ENCODE data around the gene RWDD2A.

DNA sequence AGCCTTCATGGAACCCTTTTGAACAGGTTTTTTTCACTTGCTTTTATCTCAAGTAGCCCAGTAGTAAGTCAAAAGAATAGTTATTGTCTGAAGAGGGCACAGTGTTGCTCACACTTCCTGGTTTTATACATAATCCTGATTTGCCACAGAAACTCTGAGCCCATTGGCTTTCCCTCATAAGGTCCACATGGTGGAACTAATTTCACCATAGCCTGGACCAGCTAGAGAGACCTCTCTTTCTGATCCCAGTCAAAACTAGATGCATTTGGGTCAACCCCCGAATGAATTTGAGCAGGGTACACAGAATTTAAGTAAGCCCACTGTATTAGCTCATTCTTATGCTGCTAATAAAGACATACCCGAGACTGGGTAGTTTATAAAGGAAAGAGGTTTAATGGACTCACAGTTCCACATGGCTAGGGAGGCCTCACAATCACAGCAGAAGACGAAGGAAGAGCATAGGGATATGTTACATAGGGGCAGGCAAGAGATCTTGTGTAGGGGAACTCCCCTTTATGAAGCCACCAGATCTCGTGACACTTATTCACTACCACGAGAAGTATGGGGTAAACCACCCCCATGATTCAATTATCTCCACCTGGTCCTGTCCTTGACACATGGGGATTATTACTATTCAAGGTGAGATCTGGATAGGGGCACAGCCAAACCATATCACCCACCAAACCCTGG lies 6.2 kb downstream of the RWDD2A start:
- TF ChIP-seq POLR2AphosphoS5 (IDR thresholded peaks at IDR 0.05; ENCODE audit: low read depth, low read length) (no peak), POLR2A (IDR thresholded peaks at IDR 0.05; ENCODE audit: low read depth, low read length) (no peak)

Data from GM12892 (cell line).